ENCODE data around the gene IFI27L2.

GRCh38 chr14:94172545-94172944 is 43.1 kb upstream of the IFI27L2 start:
- TF ChIP-seq CTCF (IDR thresholded peaks at IDR 0.05), result no peak
- TF ChIP-seq POLR2A (IDR thresholded peaks at IDR 0.05), result no peak

Data from adrenal gland (tissue), 5 donors.